Measurements from ENCODE around the gene TRAK1.

TRAK1 gene

GRCh38 chr3:42115946-42116345 is 24.8 kb downstream of the TRAK1 start:
- DNase-seq (ENCODE audit: low read depth): no peak

GRCh38 chr3:42116466-42116865 is 25.3 kb downstream of the TRAK1 start:
- in situ Hi-C loops (cut with HindIII; ENCODE audit: low sequenced_read_pairs): no loop called here
- H3K4me3 ChIP-seq (ENCODE audit: low read depth, low read length): no peak overlapping the region
- TF ChIP-seq CTCF (IDR thresholded peaks at IDR 0.05; ENCODE audit: low read depth, low read length, missing control alignments): no peak
- DNase-seq (ENCODE audit: low read depth): no peak

More at GRCh38 chr3:42115946-42116345, 24.8 kb downstream of the TRAK1 start:
- no peak for TF ChIP-seq CTCF (IDR thresholded peaks at IDR 0.05; ENCODE audit: low read depth, low read length, missing control alignments)
- in situ Hi-C loops (cut with HindIII; ENCODE audit: low sequenced_read_pairs): no loop called here
- no peak overlapping the region for H3K4me3 ChIP-seq (ENCODE audit: low read depth, low read length)

- TF ChIP-seq CTCF (IDR thresholded peaks at IDR 0.05; ENCODE audit: low read depth, low read length, missing control alignments): peak; percentile 62
- no peak for DNase-seq (ENCODE audit: low read depth)
- in situ Hi-C loops (cut with HindIII; ENCODE audit: low sequenced_read_pairs): no loop called here
- H3K4me3 ChIP-seq (ENCODE audit: low read depth, low read length): no peak overlapping the region
These were observed 26.2 kb downstream of the TRAK1 start for GRCh38 chr3:42117175-42118008.

- DNase-seq (ENCODE audit: low read depth): no peak
- TF ChIP-seq CTCF (IDR thresholded peaks at IDR 0.05; ENCODE audit: low read depth, low read length, missing control alignments): peak; percentile 46
- in situ Hi-C loops (cut with HindIII; ENCODE audit: low sequenced_read_pairs): no loop called here
- H3K4me3 ChIP-seq (ENCODE audit: low read depth, low read length): no peak overlapping the region
These were observed 27.7 kb downstream of the TRAK1 start for GRCh38 chr3:42118762-42119361.

GRCh38 chr3:42119561-42120355 is 28.6 kb downstream of the TRAK1 start:
- DNase-seq (ENCODE audit: low read depth): no peak
- in situ Hi-C loops (cut with HindIII; ENCODE audit: low sequenced_read_pairs): no loop called here
- H3K4me3 ChIP-seq (ENCODE audit: low read depth, low read length): no peak overlapping the region
- no peak for TF ChIP-seq CTCF (IDR thresholded peaks at IDR 0.05; ENCODE audit: low read depth, low read length, missing control alignments)

- TF ChIP-seq CTCF (IDR thresholded peaks at IDR 0.05; ENCODE audit: low read depth, low read length, missing control alignments): no peak
- no peak for DNase-seq (ENCODE audit: low read depth)
- in situ Hi-C loops (cut with HindIII; ENCODE audit: low sequenced_read_pairs): no loop called here
These were observed 29.7 kb downstream of the TRAK1 start for GRCh38 chr3:42120866-42121265.

More at GRCh38 chr3:42120866-42121265, 29.7 kb downstream of the TRAK1 start:
- no peak overlapping the region for H3K4me3 ChIP-seq (ENCODE audit: low read depth, low read length)
